ENCODE measurements around the gene TICRR. TPM values are rescaled to one million over a fixed set of nuclear protein-coding genes. Genes with fewer than 3 reads are reported as not detected.

The TICRR gene
- total and polyA plus RNA-seq, 2 of the 13 experiments (the other 11 are each of a cell fraction or from before 2014, with no cell fraction given), result 4.1 to 14.3 TPM

- 12% methylated on average over 4 of the region's 4 CpGs for WGBS (ENCODE audit: low lambda C conversion rate)
- intact Hi-C loops (cut with micrococcal nuclease; ENCODE audit: unreplicated experiment) (loop anchor here (1.0 to 10.0 kb wide), 2 partner anchors 27 to 180 kb away; partner anchors contain the start of gene RHCG), in situ Hi-C loops (cut with HindIII; ENCODE audit: extremely low pct_ligation_motif_present, low pct_unique_long_range_greater_than_20kb) (no loop called here)
- no peaks in the 10 kb centered on the region for H3K27me3 ChIP-seq (ENCODE audit: control insufficient read depth in 1 of 2, insufficient read depth in 2 of 2, low read length in 2 of 2)
- ChIA-PET POLR2A (interaction anchor here (0.9 to 1.2 kb wide), 2 partner anchors 8 to 10 kb away, joined by 3 to 4 read pairs; no protein-coding TSS in a partner anchor), CTCF (ENCODE audit: low intra/inter-chr PET ratio, low total read pairs) (interaction anchor here (2.5 kb wide), 1 partner anchor 27 kb away, joined by 28 read pairs; no protein-coding TSS in a partner anchor)
- H3K4me3 ChIP-seq (replicated peaks in 1 of 3; ENCODE audit: insufficient read depth in 1 of 3, low read depth in 2 of 3, low read length in 3 of 3), result no peak overlapping the region
- H3K9me3 ChIP-seq (ENCODE audit: low read length), result no peaks in the 10 kb centered on the region
- no peaks in the 10 kb centered on the region for H4K20me1 ChIP-seq (ENCODE audit: insufficient read depth, low read length)
- peak overlapping the region; percentile 62 for H3K4me2 ChIP-seq (ENCODE audit: low read depth, low read length)
- ATAC-seq (peak; percentile 84), DNase-seq (ENCODE audit: low spot score) (peak; percentile 93), FAIRE-seq (peak; percentile 89)
- no TSS peak for BruUV-seq (replicated peaks)
- H3K4me1 ChIP-seq (ENCODE audit: insufficient read depth, low read length), result peaks cover 41% of the 10 kb centered on the region
- H3K9ac ChIP-seq (ENCODE audit: insufficient read depth, low read depth, low read length), result no peak overlapping the region
- peak overlapping the region; percentile 27 for H2AFZ ChIP-seq (ENCODE audit: low read length)
- H3K27ac ChIP-seq (ENCODE audit: extremely low read length, insufficient read depth, low read length), result peak overlapping the region; percentile 65
- H3K36me3 ChIP-seq (replicated peaks in 1 of 2; ENCODE audit: control insufficient read depth in 1 of 2, insufficient read depth in 2 of 2, low read length in 2 of 2), result no peaks in the 10 kb centered on the region
- no peaks in the 10 kb centered on the region for H3K79me2 ChIP-seq (ENCODE audit: insufficient read depth, low read length)
- no peak for TF ChIP-seq SOX13 (IDR thresholded peaks at IDR 0.05)
- peak in 1 of 2 experiments; percentile 26; a peak in 1 of 4 replicates for TF ChIP-seq SOX13 (CRISPR knock-in tag; conservative IDR thresholded peaks at IDR 0.05 in 1 of 2, IDR thresholded peaks at IDR 0.05 in 1 of 2)
- no peak for TF ChIP-seq ZHX2 (IDR thresholded peaks at IDR 0.05; ENCODE audit: low read depth)
- no peak for TF ChIP-seq ZHX2 (CRISPR knock-in tag; IDR thresholded peaks at IDR 0.05; ENCODE audit: borderline replicate concordance)
- no peak for TF ChIP-seq ZBTB3 (CRISPR knock-in tag; IDR thresholded peaks at IDR 0.05; ENCODE audit: borderline replicate concordance, low read depth)
- TF ChIP-seq, protein P1, sequence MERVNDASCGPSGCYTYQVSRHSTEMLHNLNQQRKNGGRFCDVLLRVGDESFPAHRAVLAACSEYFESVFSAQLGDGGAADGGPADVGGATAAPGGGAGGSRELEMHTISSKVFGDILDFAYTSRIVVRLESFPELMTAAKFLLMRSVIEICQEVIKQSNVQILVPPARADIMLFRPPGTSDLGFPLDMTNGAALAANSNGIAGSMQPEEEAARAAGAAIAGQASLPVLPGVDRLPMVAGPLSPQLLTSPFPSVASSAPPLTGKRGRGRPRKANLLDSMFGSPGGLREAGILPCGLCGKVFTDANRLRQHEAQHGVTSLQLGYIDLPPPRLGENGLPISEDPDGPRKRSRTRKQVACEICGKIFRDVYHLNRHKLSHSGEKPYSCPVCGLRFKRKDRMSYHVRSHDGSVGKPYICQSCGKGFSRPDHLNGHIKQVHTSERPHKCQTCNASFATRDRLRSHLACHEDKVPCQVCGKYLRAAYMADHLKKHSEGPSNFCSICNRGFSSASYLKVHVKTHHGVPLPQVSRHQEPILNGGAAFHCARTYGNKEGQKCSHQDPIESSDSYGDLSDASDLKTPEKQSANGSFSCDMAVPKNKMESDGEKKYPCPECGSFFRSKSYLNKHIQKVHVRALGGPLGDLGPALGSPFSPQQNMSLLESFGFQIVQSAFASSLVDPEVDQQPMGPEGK (CRISPR knock-in tag; IDR thresholded peaks at IDR 0.05), result peak; percentile 21; the same call in 1 of the 2 replicates
- TF ChIP-seq ZMYM4 (CRISPR knock-in tag; IDR thresholded peaks at IDR 0.05), result peak; percentile 43; the same call in 1 of the 2 replicates
- 0 out of 2 replicates have a peak, but pooled peaks have one; percentile 20 for TF ChIP-seq CEBPB (IDR thresholded peaks at IDR 0.05; ENCODE audit: borderline replicate concordance, low read depth, low read length)
- no peak for TF ChIP-seq NFE2L1 (CRISPR knock-in tag; IDR thresholded peaks at IDR 0.05; ENCODE audit: borderline replicate concordance)
- TF ChIP-seq TEAD3 (CRISPR knock-in tag; optimal IDR thresholded peaks at IDR 0.05; ENCODE audit: borderline replicate concordance), result peak; percentile 19
- 0 out of 2 replicates have a peak, but pooled peaks have one; percentile 20 for TF ChIP-seq PPARG (CRISPR knock-in tag; conservative IDR thresholded peaks at IDR 0.05)
- TF ChIP-seq CTCF (CRISPR knock-in tag; IDR thresholded peaks at IDR 0.05), result peak; percentile 73
- peak; percentile 73 for TF ChIP-seq YY1 (IDR thresholded peaks at IDR 0.05; ENCODE audit: insufficient read depth, insufficient replicate concordance, low read depth, low read length)
- TF ChIP-seq NONO (IDR thresholded peaks at IDR 0.05), result no peak
- TF ChIP-seq NONO (CRISPR knock-in tag; conservative IDR thresholded peaks at IDR 0.05), result peak; percentile 38; the same call in 1 of the 2 replicates
These were observed 99.3 kb downstream of the TICRR start for GRCh38 chr15:89674526-89674925.
